BE2C (cell line): Measurements from ENCODE around the gene ZNF496. TPM values are rescaled to one million over a fixed set of nuclear protein-coding genes. Genes with fewer than 3 reads are reported as not detected.
A peak's percentile ranks its signal among the peaks of the same experiment; 100 is the strongest.
"Not testable (repeated sequence)": the region's sequence is repeated elsewhere in the genome, so short reads cannot be mapped to it uniquely, and the experiment has no call there.

Experiments
- DNase-seq: peaks from one replicate; pipeline ENCODE4 v3.0.0-alpha.2; 2020
- H3K27me3 ChIP-seq: fragments of 250-450 bp; sonication (Bioruptor Pico); 2 replicates; pipeline ENCODE4 v1.5.1; 2020; ENCODE audit warnings: mild to moderate bottlenecking
- H3K36me3 ChIP-seq: fragments of 250-450 bp; sonication (Bioruptor Pico); 2 replicates; pipeline ENCODE4 v1.5.1; 2020; ENCODE audit warnings: mild to moderate bottlenecking
- H3K4me1 ChIP-seq: fragments of 250-450 bp; sonication (Bioruptor Pico); 2 replicates; pipeline ENCODE4 v1.5.1; 2020
- H3K4me3 ChIP-seq: 2 replicates; pipeline ENCODE4 v1.5.1; 2011; ENCODE audit warnings: low read depth, low read length
- H3K9me3 ChIP-seq: fragments of 250-450 bp; sonication (Bioruptor Pico); 2 replicates; pipeline ENCODE4 v1.5.1; 2020
- polyA plus RNA-seq: library from polyadenylated mRNA; unstranded; fragments of >200 nt; gene quantifications from one replicate; pipeline ENCODE4 v1.2.1, GENCODE V29; 2012; ENCODE audit warnings: low read depth, missing spikeins; ENCODE audit not compliant: insufficient read length, insufficient read depth
- TF ChIP-seq, protein P1 (sequence below): IDR thresholded peaks from 2 replicates; pipeline ENCODE4 v1.5.1; 2012; ENCODE audit warnings: mild to moderate bottlenecking, low read depth, low read length

Gene ZNF496
- 57.8 TPM for polyA plus RNA-seq

DNA sequence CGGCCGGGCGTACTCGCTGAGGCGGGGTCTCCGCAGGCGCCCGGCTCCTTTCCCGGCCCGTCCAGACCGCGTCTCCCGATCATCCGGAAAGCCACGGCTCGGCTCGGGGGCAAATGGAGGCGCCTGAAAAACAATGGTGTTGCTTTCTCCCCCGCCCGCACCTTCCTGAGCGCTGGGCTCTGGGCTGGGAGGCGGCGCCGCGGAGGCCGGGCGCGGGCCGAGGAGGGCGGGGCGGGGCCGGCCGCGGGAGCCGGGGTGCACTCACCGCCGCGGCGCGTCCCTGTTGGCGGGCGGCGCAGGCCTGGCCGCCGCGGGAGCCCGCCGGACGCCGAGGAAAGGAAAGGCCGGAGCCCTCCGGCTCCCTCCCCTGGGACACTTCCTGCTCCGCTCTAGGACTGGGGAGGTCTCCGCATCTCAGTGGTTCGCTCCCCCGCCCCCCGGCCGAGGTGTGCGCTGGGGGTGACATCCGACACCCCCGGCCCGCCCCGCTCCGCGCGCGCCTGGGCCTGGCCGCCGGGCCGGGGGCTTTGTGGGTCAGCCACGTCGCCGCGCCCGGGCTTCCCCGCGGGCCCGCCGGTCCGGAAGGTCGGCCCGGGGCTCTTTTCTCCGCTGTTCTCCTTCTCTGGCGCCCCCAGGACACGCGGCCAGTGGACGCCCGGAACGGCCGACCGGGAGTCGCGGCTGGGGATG, at the start of gene ZNF496:
Gene ZNF496, minus strand, starts transcription at position 343 of the 690 bp plus-strand sequence. CDS start 2,289 bp downstream, outside the sequence.
- TF ChIP-seq, protein P1, sequence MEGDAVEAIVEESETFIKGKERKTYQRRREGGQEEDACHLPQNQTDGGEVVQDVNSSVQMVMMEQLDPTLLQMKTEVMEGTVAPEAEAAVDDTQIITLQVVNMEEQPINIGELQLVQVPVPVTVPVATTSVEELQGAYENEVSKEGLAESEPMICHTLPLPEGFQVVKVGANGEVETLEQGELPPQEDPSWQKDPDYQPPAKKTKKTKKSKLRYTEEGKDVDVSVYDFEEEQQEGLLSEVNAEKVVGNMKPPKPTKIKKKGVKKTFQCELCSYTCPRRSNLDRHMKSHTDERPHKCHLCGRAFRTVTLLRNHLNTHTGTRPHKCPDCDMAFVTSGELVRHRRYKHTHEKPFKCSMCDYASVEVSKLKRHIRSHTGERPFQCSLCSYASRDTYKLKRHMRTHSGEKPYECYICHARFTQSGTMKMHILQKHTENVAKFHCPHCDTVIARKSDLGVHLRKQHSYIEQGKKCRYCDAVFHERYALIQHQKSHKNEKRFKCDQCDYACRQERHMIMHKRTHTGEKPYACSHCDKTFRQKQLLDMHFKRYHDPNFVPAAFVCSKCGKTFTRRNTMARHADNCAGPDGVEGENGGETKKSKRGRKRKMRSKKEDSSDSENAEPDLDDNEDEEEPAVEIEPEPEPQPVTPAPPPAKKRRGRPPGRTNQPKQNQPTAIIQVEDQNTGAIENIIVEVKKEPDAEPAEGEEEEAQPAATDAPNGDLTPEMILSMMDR = no peak
- peak; percentile 85 for DNase-seq
- Histone ChIP-seq H3K9me3 (no peaks in the 10 kb centered on the region), H3K27me3 (no peaks in the 10 kb centered on the region), H3K36me3 (peaks cover 41% of the 10 kb centered on the region), H3K4me3 (peak within 1 kb of the TSS; percentile 90), H3K4me1 (peaks cover 9% of the 10 kb centered on the region)

DNA sequence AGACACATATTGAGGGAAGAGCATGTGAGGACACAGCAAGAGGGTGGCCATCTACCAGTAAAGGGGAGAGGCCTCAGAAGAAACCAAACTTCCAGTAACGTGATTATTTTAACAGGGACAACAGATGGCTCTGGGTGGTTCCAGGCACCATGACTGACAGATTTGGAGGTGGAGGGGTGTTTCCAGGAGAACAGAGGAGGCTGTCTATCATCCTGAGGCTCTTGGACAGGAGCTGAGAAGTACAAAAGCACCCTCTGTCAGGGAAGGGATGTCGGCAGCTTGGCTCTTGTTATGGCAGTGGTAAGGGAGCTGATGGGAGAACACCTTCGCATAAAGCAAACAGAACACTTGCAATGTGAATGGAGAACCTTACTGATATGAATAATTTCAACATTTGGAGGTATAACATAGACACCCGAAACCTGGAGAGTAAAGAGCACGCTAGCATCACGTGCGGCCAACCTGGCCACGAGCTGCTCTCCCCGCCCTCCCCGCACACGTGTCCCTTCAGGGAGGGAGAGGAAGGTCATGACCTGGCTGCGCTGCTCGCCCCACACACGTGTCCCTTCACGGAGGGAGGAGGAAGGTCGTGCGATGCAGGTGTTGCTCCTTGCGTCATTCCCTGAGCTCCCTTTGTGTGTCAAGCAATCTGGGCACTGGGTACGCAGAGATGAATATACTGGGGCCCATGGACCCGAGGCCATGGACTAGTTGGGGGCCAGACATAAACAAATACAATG, 46.8 kb upstream of the ZNF496 start:
- H3K36me3 ChIP-seq = no peaks in the 10 kb centered on the region
- TF ChIP-seq, protein P1 = no peak
- no peak overlapping the region for H3K4me3 ChIP-seq
- H3K9me3 ChIP-seq = no peaks in the 10 kb centered on the region
- no peaks in the 10 kb centered on the region for H3K27me3 ChIP-seq
- no peaks in the 10 kb centered on the region for H3K4me1 ChIP-seq
- DNase-seq = no peak

DNA sequence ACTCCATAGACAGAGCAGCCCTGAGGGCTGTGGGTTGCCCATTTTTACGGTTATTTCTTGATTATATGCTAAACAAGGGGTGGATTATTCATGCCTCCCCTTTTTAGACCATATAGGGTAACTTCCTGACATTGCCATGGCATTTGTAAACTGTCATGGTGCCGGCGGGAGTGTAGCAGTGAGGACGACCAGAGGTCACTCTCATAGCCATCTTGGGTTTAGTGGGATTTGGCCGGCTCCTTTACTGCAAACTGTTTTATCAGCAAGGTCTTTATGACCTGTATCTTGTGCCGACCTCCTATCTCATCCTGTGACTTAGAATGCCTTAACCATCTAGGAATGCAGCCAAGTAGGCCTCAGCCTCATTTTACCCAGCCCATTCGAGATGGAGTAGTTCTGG, 46.0 kb upstream of the ZNF496 start:
- not testable (repeated sequence) for DNase-seq, H3K9me3 ChIP-seq, H3K36me3 ChIP-seq, H3K27me3 ChIP-seq, H3K4me1 ChIP-seq, H3K4me3 ChIP-seq

DNA sequence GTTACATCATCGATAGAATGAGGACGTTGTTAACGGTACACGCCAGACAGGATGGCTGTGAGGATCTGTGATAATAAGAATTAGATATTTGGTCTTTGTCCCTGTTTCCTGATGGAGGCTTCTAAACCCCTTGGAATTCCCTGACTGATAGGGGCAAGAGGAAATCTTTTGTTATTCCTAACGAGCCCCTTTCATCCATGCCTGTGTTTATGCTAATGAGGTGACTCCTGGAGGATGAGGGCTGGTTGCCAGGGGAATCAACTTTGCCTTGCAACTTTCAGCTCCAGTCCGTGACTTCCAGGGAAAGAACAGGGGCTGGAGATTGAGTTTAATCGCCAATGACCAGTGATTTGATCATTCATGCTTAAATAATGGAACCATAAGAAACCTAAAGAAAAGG, 45.0 kb upstream of the ZNF496 start:
- Histone ChIP-seq H3K4me1 (no peaks in the 10 kb centered on the region), H3K27me3 (no peaks in the 10 kb centered on the region), H3K36me3 (no peaks in the 10 kb centered on the region), H3K4me3 (no peak overlapping the region), H3K9me3 (no peaks in the 10 kb centered on the region)
- DNase-seq = no peak
- TF ChIP-seq, protein P1 = no peak

DNA sequence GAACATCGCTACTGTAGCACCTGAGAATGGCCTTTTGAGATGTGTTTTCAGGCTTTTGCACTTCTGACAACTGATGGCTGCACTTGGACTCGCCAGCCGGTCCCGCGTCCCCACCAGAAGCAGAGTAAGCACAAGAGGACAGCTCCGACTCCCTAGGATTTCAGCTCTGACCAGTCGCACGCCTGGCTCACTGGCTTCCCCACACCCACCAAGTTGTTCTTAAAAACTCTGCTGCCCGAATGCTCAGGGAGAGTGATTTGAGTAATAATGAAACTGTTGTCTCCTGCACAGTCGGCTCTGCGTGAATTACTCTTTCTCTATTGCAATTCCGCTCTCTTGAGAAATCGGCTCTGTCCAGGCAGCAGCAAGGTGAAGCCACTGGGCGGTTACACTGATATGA, 44.1 kb upstream of the ZNF496 start:
- H3K36me3 ChIP-seq = no peaks in the 10 kb centered on the region
- DNase-seq = no peak
- no peaks in the 10 kb centered on the region for H3K27me3 ChIP-seq
- no peaks in the 10 kb centered on the region for H3K9me3 ChIP-seq
- TF ChIP-seq, protein P1 = no peak
- no peak overlapping the region for H3K4me3 ChIP-seq
- H3K4me1 ChIP-seq = no peaks in the 10 kb centered on the region

DNA sequence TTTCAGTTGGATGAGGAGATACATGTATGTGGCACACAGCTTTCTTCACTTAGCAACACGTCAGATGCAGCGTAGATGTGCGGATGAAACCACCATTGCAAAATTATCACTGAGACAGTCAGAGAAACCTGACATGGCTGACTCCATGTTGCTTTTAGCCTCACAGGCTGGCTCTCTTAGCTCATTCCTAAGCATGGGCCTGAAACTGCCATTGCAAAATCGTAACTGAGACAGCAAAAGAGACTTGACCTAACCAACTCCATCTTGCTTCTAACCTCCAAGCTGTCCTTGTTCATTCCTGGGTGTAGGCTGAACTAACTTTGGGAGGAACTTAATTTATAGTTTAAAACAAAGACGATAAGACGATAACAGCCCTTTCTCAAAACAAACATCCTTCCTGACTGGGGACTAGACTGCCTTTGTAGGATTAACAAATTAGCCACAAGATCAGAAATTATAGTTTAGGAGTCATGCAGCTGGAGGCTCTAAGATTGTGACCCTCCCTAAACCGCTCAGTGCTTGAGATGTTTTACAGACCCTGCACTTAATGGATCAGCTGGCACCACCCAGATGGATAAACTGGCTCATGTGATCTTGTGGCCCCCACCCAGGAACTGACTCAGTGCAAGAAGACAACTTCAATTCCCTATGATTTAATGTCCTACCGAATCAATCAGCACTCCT, 43.1 kb upstream of the ZNF496 start:
- not testable (repeated sequence) for H3K27me3 ChIP-seq, H3K36me3 ChIP-seq, DNase-seq, H3K4me1 ChIP-seq, H3K9me3 ChIP-seq, H3K4me3 ChIP-seq
